NCI-H2227 treated with DMSO at 0.1 percent for 48 hours (cell line): ENCODE data around the gene TMEM196.

Experiments
- DNase-seq: peaks from one replicate; lab custom pipeline; 2025; lab: John Stamatoyannopoulos, UW

Gene TMEM196

DNA sequence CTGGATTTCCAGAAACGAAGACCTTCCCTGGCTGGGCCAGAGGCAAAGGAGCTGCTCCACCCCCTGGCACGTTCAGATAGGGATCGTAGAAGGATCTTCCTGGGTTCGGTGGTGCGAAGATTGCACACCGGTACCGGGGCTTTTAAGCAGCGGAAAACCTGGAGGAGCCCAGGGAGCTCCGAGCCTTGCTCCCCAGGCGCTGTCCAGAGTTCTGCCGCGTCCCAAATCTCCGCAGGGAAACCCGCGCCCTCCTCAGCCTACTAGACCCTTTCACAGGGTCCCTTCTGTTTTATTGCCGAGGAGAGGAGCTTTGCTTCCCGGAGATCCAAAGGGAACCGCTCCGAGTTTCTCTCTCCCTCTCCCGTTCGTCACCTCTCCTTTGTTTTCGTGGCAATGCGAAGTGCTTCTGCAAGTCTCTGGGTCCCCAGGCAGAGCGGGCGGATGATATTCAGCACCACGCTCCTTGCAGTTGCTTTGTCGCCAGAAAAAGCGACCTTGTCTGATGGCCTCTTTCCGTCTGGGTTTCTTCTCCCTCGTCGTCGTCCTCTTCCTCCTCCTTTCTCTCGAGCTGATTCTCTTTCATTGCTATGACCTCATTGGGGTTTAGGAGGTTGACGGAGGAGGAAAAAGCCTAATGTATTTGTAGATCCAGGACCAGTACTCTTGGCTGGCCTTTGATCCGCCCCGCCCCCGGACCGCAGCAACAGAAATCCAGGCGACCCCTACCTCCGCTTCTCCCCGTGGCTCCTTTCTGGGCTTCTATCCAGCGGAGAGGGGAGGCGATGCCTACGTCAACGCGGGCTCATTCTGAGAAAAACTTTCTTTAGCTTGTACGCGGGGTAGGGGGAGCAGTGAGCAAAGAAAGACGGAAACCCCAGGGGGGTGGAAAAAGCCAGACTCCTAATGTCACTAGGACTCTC is at the start of gene TMEM196:
Gene TMEM196, minus strand, starts transcription at position 777 of the 920 bp plus-strand sequence. CDS start 921 bp downstream, outside the sequence.
- peak; percentile 60 for DNase-seq

DNA sequence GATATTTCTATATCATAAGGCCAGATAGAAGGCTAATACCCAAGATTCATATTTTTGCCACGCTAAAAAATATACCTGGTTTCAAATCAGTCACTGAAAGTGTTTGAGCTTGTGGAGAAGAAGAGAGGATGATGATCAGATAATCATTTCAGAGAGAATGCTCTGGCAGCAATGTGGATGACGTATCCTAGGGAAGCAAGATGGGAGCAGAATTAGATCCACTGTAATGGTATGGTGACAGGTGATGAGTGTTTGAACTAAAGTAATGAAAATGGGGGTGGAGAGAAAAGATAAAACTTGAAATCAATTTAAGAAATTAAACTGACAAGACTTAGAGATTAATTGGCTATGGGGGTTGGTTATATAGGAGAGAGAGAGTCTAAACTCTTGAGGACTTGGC is 42.7 kb upstream of the TMEM196 start:
- DNase-seq, result no peak

GRCh38 chr7:19815546-19815945 is 42.1 kb upstream of the TMEM196 start:
- DNase-seq, result no peak

- DNase-seq, result no peak
These were observed 41.4 kb upstream of the TMEM196 start for GRCh38 chr7:19814776-19815175.

DNA sequence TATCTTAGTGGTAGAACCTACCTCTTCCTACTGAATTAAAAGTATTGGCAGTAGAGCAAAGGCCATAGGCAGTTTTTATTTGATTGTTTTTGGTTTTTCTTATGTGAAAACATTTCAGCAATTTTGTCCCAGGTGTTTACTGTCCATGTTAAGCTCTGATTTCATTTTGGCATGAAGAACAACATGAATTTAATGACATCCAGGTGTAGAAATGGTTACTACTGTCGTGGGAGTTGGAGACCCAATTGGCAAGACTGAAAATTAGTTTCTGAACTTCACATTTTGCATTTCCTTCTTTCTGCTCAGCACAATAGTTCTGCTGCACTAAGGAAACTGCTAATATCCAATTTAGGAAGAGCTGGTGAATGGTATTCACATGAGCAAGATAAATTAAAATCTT is 38.0 kb upstream of the TMEM196 start:
- no peak for DNase-seq

DNA sequence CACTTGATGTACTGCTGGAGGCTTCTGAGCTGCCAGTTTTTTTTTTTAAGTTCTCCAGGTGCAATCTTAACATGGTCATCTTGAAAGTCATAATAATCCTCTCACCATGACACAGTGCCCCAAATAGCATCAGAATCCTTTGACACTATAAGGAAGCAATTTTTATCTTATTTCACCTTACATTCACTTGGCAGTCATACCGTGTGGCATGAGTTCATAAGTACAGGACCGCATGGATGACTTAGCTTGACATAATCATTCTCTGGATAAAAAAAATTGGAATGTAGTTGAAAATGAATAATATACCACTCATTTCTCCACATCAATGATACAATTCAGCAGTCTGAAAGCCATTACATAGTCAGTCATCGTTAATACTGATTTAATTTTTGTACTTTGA is 25.6 kb upstream of the TMEM196 start:
- DNase-seq, result no peak

DNA sequence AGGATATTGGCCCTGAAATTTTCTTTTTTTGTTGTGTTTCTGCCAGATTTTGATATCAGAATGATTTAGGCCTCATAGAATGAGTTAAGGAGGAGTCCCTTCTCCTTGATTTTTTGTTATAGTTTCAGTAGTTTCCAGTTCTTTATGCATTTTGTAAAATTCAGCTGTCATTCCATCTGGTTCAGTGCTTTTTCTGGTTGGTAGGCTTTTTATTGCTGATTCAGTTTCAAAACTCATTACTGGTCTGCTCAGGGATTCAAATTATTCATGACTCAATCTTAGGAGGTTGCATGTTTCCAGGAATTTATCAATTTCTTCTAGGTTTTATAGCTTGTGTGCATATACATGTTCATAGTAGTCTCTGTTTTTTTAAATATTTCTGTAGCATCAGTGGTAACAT is 10.1 kb upstream of the TMEM196 start:
- DNase-seq, result no peak

GRCh38 chr7:19776981-19777380 is 3.6 kb upstream of the TMEM196 start:
- no peak for DNase-seq

- no peak for DNase-seq
These were observed 2.2 kb upstream of the TMEM196 start for GRCh38 chr7:19775578-19775977.

DNA sequence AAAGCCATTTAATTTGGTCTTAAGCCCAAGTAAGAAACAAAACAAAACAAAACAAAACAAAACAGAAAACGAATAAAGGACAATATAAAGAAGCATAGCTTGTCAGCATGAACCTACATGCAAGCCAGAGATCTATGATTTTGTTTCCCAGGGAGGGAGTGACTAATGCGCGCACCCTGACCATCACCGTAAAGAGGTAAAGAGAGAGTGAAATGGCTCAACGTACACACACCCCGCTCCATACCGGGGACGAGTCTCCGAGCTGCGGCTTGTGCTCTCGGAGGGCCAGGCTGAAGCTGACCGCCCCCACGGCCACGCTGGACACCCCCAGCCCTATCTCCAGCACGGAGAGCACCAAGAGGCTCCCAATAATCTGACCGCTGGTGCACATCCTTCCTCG is 1.1 kb downstream of the TMEM196 start:
- DNase-seq, result no peak

GRCh38 chr7:19762631-19763030 is 10.8 kb downstream of the TMEM196 start:
- no peak for DNase-seq

DNA sequence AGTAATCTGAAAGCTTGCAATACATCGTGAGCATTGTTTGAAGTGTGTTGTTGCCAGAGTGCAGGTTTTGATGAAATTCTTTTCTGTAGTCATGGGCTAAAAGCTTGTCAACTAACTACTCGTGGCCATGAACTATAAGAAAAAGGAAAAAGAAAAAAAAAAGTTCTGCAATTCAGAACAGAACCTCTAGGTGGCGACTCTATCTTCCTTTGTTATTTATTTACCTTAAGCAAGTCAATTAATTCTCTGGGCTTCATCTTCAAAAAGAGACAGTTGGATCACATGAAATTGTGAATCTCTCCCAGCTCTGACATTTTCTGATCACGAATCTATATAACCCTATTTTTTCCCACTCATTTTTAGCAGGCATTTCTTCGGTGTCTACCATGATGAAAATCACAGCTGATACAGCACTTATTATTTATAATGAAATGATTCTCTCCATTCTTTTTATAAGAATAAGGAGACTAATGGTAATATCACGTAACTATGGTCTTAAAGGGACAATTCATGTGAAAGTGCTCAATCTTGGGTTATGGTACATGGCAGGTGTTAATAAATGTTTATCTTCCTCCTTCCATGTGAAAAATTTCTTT is 18.8 kb downstream of the TMEM196 start:
- peak; percentile 30 for DNase-seq

DNA sequence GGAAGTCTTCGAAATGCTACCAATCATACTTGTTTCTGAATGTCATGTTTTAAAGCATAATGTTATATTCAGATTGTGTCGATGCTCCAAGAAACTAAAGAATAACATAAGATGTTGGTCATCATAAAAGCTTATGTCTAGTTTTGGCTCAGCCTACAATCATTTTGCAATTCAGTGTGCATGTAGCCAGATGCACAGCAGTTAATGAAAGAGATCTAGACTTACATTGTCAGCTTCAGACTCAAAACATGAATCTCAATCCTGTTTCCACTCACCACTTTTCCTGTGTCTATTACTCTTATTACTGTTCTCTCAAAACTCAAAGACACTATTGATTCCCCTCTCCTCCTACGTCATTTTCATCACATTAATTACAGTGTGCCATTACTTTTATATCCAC is 21.4 kb downstream of the TMEM196 start:
- DNase-seq, result peak; percentile 24

DNA sequence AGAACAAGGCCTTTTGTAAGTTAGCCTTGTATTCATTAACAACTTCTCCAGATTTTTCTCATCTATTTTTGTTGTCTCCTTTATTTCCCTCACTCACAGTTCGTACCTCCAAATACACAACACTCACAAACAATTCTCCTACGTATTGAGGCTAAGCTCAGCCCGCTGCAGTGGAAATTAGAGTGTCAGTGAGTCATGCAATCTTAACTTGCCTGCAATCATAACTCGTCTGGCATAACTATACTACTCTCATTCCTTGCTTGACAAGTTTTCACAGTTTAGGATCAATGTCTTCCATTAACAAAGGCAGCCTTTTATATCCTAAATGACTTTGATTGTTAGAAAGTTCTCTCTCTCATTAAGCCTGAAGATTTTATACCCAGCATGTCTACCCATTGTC is 23.8 kb downstream of the TMEM196 start:
- DNase-seq, result no peak

GRCh38 chr7:19747740-19748339 is 25.6 kb downstream of the TMEM196 start:
- DNase-seq, result peak; percentile 26

GRCh38 chr7:19744075-19744474 is 29.3 kb downstream of the TMEM196 start:
- DNase-seq, result no peak

DNA sequence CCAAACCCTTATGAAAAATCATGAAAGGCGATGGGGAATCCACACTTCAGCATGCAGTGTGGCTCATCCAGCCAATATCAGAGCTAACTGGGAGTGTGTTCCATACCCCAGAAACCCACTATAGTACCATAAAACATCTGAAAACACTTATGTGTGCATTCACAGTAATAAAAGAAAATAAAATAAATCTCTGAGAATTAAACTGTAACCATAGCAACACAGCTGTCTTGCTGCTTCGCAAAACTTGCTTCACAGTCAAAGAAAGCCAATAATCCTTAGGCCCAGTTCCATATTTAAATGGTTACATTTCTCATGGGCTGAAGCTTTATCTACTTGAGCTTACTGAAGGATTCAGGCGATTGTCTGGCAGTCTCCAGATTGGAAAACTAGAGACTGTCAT is 44.7 kb downstream of the TMEM196 start:
- DNase-seq, result no peak

GRCh38 chr7:19725770-19726169 is 47.6 kb downstream of the TMEM196 start:
- DNase-seq, result no peak

- no peak for DNase-seq
These were observed 57.9 kb downstream of the TMEM196 start for GRCh38 chr7:19715499-19715898.

GRCh38 chr7:19713676-19714075 is 59.7 kb downstream of the TMEM196 start:
- DNase-seq, result peak; percentile 21

GRCh38 chr7:19709249-19709578 is 64.2 kb downstream of the TMEM196 start:
- DNase-seq, result no peak

GRCh38 chr7:19708397-19709248 is 64.8 kb downstream of the TMEM196 start, which contains the start of gene POLR1F:
Gene POLR1F, minus strand, starts transcription at chr7:19709037. Its CDS starts 21 bp downstream, at chr7:19709016.
- peak; percentile 92 for DNase-seq
